ENCODE data around the gene CPOX. TPM values are rescaled to one million over a fixed set of nuclear protein-coding genes. Genes with fewer than 3 reads are reported as not detected.

Gene CPOX
- total RNA-seq, 1 donor from 2014 or later: 11.5 TPM

DNA sequence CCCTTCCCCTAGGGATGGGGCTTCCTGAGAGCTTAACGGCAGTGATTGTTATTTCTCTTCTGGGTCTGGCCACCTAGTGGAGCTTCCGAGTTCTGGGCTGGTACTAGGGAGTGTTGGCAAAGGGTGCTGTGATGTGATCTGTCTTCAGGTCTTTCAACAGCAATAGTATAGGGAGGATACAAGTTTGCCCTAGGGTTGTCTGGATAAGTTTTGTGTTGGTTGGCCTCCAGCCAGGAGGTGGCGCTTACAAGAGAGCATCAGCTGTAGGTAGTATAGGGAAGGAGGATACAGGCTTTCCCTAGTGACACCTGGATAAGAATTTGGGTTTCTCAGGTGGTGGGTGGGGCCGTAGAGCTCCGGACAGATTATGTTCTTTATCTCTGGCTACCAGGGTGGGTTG, 19.2 kb upstream of the CPOX start:
- Mint-ChIP-seq H3K27me3 (ENCODE audit: unreplicated experiment) (no peaks in the 10 kb centered on the region), H3K9me3 (ENCODE audit: unreplicated experiment) (peaks cover 2% of the 10 kb centered on the region), H3K4me1 (ENCODE audit: low read depth, unreplicated experiment) (no peaks in the 10 kb centered on the region), H3K36me3 (ENCODE audit: unreplicated experiment) (peaks cover 6% of the 10 kb centered on the region), H3K27ac (ENCODE audit: unreplicated experiment) (no peak overlapping the region), H3K4me3 (ENCODE audit: unreplicated experiment) (no peak overlapping the region)
- TF ChIP-seq, protein P1, sequence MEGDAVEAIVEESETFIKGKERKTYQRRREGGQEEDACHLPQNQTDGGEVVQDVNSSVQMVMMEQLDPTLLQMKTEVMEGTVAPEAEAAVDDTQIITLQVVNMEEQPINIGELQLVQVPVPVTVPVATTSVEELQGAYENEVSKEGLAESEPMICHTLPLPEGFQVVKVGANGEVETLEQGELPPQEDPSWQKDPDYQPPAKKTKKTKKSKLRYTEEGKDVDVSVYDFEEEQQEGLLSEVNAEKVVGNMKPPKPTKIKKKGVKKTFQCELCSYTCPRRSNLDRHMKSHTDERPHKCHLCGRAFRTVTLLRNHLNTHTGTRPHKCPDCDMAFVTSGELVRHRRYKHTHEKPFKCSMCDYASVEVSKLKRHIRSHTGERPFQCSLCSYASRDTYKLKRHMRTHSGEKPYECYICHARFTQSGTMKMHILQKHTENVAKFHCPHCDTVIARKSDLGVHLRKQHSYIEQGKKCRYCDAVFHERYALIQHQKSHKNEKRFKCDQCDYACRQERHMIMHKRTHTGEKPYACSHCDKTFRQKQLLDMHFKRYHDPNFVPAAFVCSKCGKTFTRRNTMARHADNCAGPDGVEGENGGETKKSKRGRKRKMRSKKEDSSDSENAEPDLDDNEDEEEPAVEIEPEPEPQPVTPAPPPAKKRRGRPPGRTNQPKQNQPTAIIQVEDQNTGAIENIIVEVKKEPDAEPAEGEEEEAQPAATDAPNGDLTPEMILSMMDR (IDR thresholded peaks at IDR 0.05; ENCODE audit: partially characterized antibody, unreplicated experiment): no peak
- no peak for DNase-seq

- peaks cover 2% of the 10 kb centered on the region for H3K9me3 Mint-ChIP-seq (ENCODE audit: unreplicated experiment)
- H3K27ac Mint-ChIP-seq (ENCODE audit: unreplicated experiment): no peak overlapping the region
- no peak overlapping the region for H3K4me3 Mint-ChIP-seq (ENCODE audit: unreplicated experiment)
These were observed 14.6 kb upstream of the CPOX start for GRCh38 chr3:98608029-98608428.

GRCh38 chr3:98603580-98603979, 10.2 kb upstream of the CPOX start:
- no peaks in the 10 kb centered on the region for H3K36me3 Mint-ChIP-seq (ENCODE audit: unreplicated experiment)
- no peak overlapping the region for H3K4me3 Mint-ChIP-seq (ENCODE audit: unreplicated experiment)
- TF ChIP-seq, protein P1 (IDR thresholded peaks at IDR 0.05; ENCODE audit: partially characterized antibody, unreplicated experiment): no peak
- DNase-seq: no peak
- no peaks in the 10 kb centered on the region for H3K4me1 Mint-ChIP-seq (ENCODE audit: low read depth, unreplicated experiment)
- H3K27ac Mint-ChIP-seq (ENCODE audit: unreplicated experiment): no peak overlapping the region
- no peaks in the 10 kb centered on the region for H3K27me3 Mint-ChIP-seq (ENCODE audit: unreplicated experiment)
- H3K9me3 Mint-ChIP-seq (ENCODE audit: unreplicated experiment): no peaks in the 10 kb centered on the region

More at GRCh38 chr3:98608029-98608428, 14.6 kb upstream of the CPOX start:
- TF ChIP-seq, protein P1 (IDR thresholded peaks at IDR 0.05; ENCODE audit: partially characterized antibody, unreplicated experiment): no peak
- H3K36me3 Mint-ChIP-seq (ENCODE audit: unreplicated experiment): peaks cover 6% of the 10 kb centered on the region
- no peaks in the 10 kb centered on the region for H3K27me3 Mint-ChIP-seq (ENCODE audit: unreplicated experiment)
- H3K4me1 Mint-ChIP-seq (ENCODE audit: low read depth, unreplicated experiment): no peaks in the 10 kb centered on the region
- DNase-seq: no peak

- H3K27ac Mint-ChIP-seq (ENCODE audit: unreplicated experiment): no peak overlapping the region
These were observed 8.8 kb upstream of the CPOX start for GRCh38 chr3:98602078-98602678.

GRCh38 chr3:98601180-98601579, 7.8 kb upstream of the CPOX start:
- no peaks in the 10 kb centered on the region for H3K36me3 Mint-ChIP-seq (ENCODE audit: unreplicated experiment)
- H3K27ac Mint-ChIP-seq (ENCODE audit: unreplicated experiment): no peak overlapping the region
- no peaks in the 10 kb centered on the region for H3K27me3 Mint-ChIP-seq (ENCODE audit: unreplicated experiment)
- TF ChIP-seq, protein P1 (IDR thresholded peaks at IDR 0.05; ENCODE audit: partially characterized antibody, unreplicated experiment): no peak
- no peak overlapping the region for H3K4me3 Mint-ChIP-seq (ENCODE audit: unreplicated experiment)
- H3K9me3 Mint-ChIP-seq (ENCODE audit: unreplicated experiment): no peaks in the 10 kb centered on the region
- no peak for DNase-seq
- H3K4me1 Mint-ChIP-seq (ENCODE audit: low read depth, unreplicated experiment): no peaks in the 10 kb centered on the region

More at GRCh38 chr3:98602078-98602678, 8.8 kb upstream of the CPOX start:
- no peaks in the 10 kb centered on the region for H3K27me3 Mint-ChIP-seq (ENCODE audit: unreplicated experiment)
- H3K9me3 Mint-ChIP-seq (ENCODE audit: unreplicated experiment): no peaks in the 10 kb centered on the region
- no peak overlapping the region for H3K4me3 Mint-ChIP-seq (ENCODE audit: unreplicated experiment)
- TF ChIP-seq, protein P1 (IDR thresholded peaks at IDR 0.05; ENCODE audit: partially characterized antibody, unreplicated experiment): peak; percentile 70
- no peaks in the 10 kb centered on the region for H3K4me1 Mint-ChIP-seq (ENCODE audit: low read depth, unreplicated experiment)
- no peak for DNase-seq
- H3K36me3 Mint-ChIP-seq (ENCODE audit: unreplicated experiment): no peaks in the 10 kb centered on the region
